NCI-H187 (cell line): Measurements from ENCODE around the gene FXYD5.

Experiments used
- DNase-seq, 2 experiments: peaks; one replicate each; lab custom pipeline; 2025; lab: John Stamatoyannopoulos, UW

FXYD5 gene

GRCh38 chr19:35155981-35156672 lies 1.6 kb downstream of the FXYD5 start:
- DNase-seq: no peak

GRCh38 chr19:35156673-35157014 lies 2.1 kb downstream of the FXYD5 start:
- DNase-seq: no peak

DNA sequence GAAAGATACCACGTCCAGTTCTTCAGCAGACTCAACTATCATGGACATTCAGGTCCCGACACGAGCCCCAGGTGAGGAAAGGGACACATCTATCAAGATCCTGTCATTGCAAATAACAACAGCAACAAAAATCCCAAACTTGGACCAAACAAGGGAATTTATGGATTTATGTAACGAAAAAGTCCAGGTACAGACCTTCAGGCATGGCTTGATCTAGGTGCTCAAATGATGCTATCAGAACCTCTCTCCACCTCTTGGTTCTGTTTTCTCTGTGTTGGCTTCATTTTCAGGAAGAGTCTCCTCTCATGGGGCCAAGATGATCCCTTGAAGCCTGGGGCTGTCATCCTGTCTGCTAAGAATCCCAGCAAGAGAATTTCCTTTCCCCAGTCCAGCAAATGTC lies 2.9 kb downstream of the FXYD5 start:
- no peak for DNase-seq

DNA sequence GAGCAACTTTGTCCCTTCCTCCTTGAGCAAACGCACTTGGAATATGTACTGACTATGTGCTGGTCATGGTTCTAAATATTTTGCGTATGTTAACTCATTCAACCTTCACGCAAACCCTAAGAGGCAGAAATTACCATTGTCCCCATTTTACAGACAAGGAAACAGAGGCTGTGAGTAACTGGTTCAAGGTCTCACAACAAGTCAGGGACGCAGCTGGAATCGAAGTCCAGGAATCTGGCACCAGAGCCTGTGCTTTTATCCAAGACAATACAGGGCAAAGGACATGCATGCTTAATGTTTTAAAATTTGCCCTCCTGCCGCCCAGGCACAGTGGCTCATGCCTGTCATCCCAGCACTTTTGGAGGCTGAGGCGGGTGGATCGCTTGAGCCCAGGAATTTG lies 5.1 kb downstream of the FXYD5 start:
- DNase-seq: no peak

DNA sequence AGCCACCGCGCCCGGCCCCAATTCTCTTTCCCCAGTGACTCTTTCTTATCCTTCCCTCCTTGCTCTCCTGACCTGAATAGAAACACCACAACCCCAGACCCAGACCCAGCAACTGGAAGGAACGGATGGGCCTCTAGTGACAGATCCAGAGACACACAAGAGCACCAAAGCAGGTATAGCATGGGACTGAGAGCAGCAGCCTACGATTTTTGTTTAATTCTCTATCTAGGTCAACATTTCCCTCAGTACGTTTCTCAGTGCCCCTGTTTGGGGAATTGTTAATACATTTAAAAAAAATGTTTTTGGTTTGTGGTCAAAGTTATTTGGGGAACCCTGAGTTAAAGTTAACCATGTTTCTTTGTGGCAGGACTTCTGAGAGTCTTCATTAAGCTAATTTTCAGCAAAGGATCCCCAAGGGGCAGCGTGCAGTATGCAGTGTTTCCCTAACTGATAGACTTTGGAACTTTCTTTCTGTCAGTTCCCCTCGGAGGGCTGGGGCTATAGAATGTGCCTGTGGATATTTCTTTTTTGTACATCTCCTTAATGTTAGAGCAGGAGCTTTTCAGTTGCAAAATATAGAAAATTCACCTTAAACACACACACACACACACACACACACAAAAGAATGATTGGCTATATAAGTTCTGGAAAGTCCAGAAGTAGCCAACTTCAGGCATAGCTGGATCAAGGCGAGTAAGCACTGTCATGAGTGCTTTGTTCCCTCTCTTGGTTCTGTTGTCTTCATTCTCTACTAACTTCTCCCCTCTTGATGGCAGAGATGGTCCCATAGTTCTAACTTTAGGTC lies 6.3 kb downstream of the FXYD5 start:
- no peak for DNase-seq

DNA sequence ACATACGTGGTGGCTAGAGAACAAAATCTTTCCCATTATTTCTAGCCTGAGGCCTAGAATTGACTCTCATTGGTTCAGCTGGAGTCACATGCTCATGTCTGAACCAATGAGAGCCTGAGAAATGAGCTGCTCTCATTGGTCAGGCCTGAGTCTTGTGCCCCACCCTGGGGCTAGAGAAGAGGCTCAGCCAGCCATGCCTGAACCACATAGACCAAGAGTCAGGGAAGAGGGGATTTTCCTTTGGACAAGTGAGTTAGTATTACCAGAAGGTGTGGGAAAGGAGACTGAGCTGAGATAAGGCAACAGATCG lies 6.9 kb downstream of the FXYD5 start:
- DNase-seq: no peak

GRCh38 chr19:35162471-35163326 lies 8.2 kb downstream of the FXYD5 start:
- no peak for DNase-seq

- DNase-seq: no peak
Measured at GRCh38 chr19:35164418-35164817, 9.9 kb downstream of the FXYD5 start.

GRCh38 chr19:35165200-35166058 lies 10.9 kb downstream of the FXYD5 start:
- DNase-seq: no peak

GRCh38 chr19:35166100-35167063 lies 11.8 kb downstream of the FXYD5 start:
- DNase-seq: no peak

DNA sequence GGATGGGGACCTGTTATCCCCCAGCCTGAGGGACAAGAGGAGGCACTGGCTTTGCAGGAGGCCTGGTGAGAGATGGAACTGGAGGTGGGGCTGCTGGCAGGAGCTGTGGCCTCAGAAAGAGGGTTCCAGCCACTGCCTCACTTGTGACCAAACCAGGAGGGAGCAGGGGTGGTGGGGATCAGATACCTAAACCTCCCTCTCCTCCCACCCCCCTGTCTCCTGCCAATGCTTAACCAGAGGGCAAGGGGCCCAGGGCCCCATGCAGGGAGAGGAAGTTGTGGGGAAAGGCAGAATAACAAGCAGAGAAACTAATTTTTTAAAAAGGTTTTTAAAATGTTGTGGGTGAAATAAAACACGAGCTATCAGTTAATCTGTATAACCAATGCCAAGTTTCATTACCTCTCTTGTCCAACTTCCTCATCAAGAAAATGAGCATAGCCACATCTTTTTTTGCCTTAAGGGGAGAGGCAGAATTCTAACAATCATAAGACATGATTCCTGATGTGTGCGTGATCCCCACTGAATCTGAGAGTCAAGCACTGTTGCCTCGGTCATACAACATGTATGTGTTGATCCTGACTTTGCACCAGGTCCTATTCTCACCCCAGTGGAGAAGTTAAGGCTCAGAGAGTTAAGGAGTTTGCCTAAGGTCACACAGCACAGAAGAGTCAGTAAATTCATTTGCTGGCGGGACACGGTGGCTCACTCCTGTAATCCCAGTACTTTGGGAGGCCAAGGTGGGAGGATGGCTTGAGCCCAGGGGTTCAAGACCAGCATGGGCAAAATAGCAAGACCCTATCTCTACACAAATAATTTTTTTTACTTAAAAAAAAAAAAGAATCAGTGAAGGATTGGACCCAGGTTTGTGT lies 12.9 kb downstream of the FXYD5 start:
- no peak for DNase-seq

GRCh38 chr19:35168196-35168595 lies 13.7 kb downstream of the FXYD5 start:
- DNase-seq: no peak

DNA sequence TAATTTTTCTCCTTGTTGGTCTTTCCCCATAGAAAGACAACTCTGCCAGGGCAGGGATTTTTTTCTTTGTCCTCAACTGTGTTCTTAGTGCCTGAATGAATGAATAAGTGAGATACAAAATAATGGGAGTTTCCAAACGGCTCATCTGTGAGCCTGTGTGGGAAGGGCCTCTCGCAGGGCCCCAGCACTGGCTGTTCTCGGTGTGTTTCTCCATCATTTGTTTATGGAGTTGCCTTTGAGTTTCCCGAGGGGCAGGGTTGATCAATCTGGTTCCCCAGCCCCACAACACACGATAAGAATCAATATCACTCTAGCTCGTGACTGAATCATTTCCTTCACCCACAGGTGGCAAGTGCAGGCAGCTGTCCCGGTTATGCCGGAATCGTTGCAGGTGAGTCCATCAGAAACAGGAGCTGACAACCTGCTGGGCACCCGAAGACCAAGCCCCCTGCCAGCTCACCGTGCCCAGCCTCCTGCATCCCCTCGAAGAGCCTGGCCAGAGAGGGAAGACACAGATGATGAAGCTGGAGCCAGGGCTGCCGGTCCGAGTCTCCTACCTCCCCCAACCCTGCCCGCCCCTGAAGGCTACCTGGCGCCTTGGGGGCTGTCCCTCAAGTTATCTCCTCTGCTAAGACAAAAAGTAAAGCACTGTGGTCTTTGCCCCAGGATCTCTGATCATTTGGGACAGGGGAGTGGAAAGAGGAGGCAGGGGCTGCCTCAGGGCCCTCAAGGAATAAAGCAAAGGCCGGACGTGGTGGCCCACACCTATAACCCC lies 14.9 kb downstream of the FXYD5 start:
- DNase-seq: no peak

DNA sequence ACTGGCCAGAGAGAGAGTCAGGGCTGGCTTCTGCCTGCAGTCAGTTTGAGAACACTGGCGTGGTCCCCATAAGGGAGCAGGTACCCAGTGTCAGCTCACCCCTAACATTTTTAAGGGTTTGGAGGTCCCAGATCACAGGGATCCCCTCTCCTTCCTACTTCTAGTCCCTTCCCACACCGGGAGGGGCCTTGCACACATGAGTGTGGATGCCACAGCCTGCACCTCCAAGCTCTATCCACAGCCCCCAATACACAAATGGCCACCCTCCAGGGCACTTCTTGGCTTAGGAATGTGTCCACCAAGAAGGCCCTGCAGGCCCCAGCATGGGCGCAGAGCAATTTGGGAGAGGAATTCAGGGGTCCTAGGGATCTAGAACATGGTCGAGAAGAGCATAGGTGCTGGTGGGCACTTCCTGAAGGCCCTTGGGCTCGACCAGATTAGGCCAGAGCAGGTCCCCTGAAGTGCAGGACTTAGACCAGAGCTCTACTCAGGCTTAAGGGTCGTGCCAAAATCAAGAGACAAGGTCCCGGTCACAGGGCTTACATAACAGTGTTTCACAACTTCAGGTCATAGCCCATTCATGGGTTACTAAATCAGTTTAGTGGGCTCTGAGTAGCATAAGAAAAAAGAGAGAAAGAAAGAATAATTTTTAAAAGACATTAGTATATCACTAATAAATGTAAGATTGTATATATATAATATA lies 16.0 kb downstream of the FXYD5 start:
- no peak for DNase-seq

DNA sequence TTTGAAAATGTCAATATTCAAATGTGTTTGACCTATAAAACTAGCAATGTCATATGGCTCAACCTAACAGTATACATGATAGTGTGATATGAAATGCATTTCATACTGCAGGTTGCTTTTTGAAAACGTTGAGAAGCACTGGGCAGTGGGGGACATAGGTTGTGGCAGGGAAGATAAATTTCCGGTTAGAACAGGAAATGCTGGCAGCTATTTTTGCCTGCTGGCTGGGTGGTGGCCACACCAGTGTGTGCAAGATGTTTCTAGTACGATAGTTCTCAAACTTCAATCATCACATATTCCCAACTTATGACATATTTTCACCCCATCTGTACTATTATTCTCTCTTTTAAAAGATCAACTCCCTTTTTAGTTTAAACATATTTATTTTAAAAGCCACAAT lies 17.2 kb downstream of the FXYD5 start:
- DNase-seq: no peak

DNA sequence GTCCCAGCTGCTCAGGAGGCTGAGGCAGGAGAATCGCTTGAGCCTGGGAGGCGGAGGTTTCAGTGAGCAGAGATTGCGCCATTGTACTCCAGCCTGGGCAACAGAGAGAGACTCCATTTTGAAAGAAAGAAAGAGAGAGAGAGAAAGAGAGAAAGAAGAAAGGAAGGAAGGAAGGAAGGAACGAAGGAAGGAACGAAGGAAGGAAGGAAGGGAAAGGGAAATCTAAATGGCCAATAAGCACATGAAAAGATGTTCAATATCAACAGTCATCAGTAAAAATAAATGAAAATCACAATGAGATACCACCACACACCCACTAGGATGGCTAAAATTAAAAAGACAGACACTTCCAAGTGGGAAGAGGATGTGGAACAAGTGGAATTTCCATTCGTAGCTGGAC lies 19.7 kb downstream of the FXYD5 start:
- no peak for DNase-seq

- no peak for DNase-seq
Measured at GRCh38 chr19:35176181-35176570, 21.6 kb downstream of the FXYD5 start.
